Measurements from ENCODE around the gene CCNY. TPM values are rescaled to one million over a fixed set of nuclear protein-coding genes. Genes with fewer than 3 reads are reported as not detected.

CCNY gene
- total RNA-seq, 1 donor = 53.3 TPM

- peak in 1 of 3 donors; percentile 20 for DNase-seq (ENCODE audit: low read depth in 2 of 3, low spot score in 2 of 3)
Observed at GRCh38 chr10:35607475-35608327, 271.4 kb downstream of the CCNY start.

DNA sequence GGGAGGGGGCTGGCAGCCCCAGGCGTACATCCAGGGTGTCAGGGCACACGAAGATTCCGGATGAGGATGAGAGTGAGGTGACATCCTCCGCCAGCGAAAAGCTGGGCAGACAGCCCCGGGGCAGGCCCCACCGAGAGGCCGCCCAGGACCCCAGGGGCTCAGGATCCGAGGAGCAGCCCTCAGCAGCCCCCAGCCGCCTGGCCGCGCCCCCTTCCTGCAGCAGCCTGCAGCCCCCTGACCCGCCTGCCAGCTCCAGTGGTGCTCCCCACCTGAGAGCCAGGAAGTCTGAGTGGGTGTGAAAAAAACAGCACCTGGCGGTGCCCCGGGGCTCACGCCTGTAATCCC lies 272.0 kb downstream of the CCNY start:
- DNase-seq (ENCODE audit: low read depth in 2 of 3, low spot score in 2 of 3) = no peak

GRCh38 chr10:35611750-35612149 lies 275.4 kb downstream of the CCNY start:
- DNase-seq (ENCODE audit: low read depth in 2 of 3, low spot score in 2 of 3) = no peak

DNA sequence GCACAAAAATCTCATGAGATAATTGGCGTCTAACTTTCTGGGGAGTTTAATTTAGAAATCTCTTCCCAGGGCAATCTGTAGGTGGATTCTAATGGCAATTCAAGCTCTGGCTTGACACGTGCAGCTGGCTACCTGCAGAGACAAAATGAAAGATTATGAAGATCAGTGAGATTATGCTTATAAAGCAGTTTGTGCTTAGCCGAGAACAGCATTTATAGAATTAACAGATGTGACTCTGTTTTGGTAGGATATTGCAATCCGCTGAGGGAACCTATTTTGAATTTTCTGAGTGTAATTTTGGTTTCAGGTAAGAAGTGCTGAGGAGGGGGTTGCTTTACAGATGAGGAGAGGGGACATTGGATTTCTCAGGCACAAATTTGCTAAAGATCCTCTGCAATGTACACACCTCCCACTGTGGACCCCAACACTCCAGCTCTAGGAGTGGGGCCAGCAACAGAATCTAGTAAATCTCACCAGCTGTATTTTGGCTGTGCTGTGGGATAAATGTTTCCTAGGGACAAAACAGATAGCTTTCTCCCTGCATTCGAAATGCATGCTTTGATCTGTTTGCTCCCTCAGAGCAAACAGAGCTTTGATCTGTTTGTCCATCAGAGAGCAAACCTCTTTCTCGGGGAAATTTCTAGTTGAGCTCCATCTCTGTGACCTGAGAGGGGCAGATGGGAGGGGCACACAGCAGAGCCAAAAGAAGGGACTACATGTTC lies 276.2 kb downstream of the CCNY start:
- no peak for DNase-seq (ENCODE audit: low read depth in 2 of 3, low spot score in 2 of 3)

- DNase-seq (ENCODE audit: low read depth in 2 of 3, low spot score in 2 of 3) = no peak
Observed at GRCh38 chr10:35613107-35613440, 276.8 kb downstream of the CCNY start.

DNA sequence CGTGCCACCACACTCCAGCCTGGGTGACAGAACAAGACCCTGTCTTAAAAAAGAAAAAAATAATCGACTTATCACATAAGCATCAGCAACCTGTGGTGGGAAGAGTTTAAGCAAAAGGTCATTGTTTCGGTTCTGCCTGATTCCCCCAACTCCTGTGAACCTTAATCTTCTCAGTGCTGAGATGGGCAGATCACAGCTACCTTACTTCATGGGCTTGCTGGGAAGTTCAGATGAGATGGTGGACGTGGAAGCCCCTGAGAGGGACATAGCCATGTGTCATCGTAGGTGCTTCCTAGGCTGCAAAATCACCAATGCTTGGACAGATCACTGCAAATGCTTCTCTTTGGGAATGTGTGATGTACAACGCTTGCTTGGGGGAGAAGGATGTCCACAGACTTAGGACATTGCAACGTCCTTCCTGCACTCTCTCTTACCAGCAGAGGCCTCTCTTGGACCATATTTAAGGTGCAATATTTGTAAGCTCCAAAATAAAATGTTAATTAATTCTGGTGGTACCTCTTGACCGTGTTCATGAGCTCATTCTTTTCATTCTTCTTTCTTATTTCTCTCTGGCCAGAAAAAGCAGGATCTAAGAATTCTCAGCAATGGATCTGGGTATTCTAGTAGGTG lies 277.4 kb downstream of the CCNY start:
- no peak for DNase-seq (ENCODE audit: low read depth in 2 of 3, low spot score in 2 of 3)

DNA sequence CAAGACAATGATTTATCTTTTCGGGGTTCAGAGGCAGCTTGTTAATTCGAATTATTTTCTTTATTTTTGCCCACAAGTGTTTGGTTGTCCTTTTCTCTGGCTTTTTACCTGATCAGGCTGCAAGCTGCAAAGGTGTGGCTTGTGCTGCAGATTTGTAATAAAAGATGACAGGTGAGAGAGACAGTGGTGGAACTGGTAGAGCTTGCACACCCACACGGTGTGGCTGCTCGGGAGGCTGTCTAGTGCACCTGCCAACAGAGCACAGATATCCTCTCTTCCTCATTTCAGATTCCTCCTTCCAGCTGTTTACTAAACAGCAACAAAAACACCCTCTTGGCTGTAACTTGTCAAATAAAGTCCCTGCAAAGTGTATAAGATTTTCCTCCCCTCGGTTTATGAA lies 278.0 kb downstream of the CCNY start:
- no peak for DNase-seq (ENCODE audit: low read depth in 2 of 3, low spot score in 2 of 3)

Other genes starting within 250 kb of the CCNY start
- gene CUL2, start 246.2 kb upstream of the CCNY start, total RNA-seq = 7.3 TPM
- gene CREM, start 209.7 kb upstream of the CCNY start, total RNA-seq = 10.8 TPM